DND-41 (cell line): Measurements from ENCODE around the gene RNF182.

Experiments
- ATAC-seq: fragments of 200-7000 bp; cut with Tn5 transposase; 3 replicates; pipeline ENCODE4 v1.9.1; 2021; ENCODE audit warnings: low read depth; ENCODE audit not compliant: insufficient read depth
- DNase-seq: peaks from one replicate; pipeline ENCODE4 v3.0.0-alpha.2; 2020
- H2AFZ ChIP-seq: 2 replicates; pipeline ENCODE4 v1.6.0; 2012; ENCODE audit warnings: low read depth, low read length
- H3K27ac ChIP-seq: 2 replicates; pipeline ENCODE4 v1.5.1; 2012; ENCODE audit warnings: low read length, inconsistent platforms
- H3K27me3 ChIP-seq: fragments of 200-600 bp; sonication (generic); 2 replicates; pipeline ENCODE4 v1.6.0; 2012; ENCODE audit warnings: low read length, mild to moderate bottlenecking, inconsistent platforms; ENCODE audit not compliant: insufficient read depth, poor library complexity
- H3K36me3 ChIP-seq: 2 replicates; pipeline ENCODE4 v1.5.1; 2012; ENCODE audit warnings: low read length, inconsistent platforms; ENCODE audit not compliant: insufficient read depth
- H3K4me1 ChIP-seq: 2 replicates; pipeline ENCODE4 v1.5.1; 2012; ENCODE audit warnings: mild to moderate bottlenecking, low read length; ENCODE audit not compliant: insufficient read depth
- H3K4me2 ChIP-seq: 2 replicates; pipeline ENCODE4 v1.6.0; 2012; ENCODE audit warnings: mild to moderate bottlenecking, moderate library complexity, low read length, inconsistent platforms; ENCODE audit not compliant: insufficient read depth
- H3K4me3 ChIP-seq, 2 experiments: fragments of 200-600 bp in 1 of 2; shearing (Covaris generic) in 1 of 2; 2 replicates each; pipeline ENCODE4 v1.5.1; 2012 to 2016; ENCODE audit warnings: inconsistent platforms in 2 of 2, low read length in 2 of 2, mild to moderate bottlenecking in 2 of 2, low read depth in 1 of 2, moderate library complexity in 1 of 2
- H3K79me2 ChIP-seq: 2 replicates; pipeline ENCODE4 v1.6.0; 2012; ENCODE audit warnings: low read length, inconsistent platforms; ENCODE audit not compliant: insufficient read depth
- H3K9ac ChIP-seq: 2 replicates; pipeline ENCODE4 v1.6.0; 2012; ENCODE audit warnings: low read depth, mild to moderate bottlenecking, inconsistent platforms, low read length, moderate library complexity
- H3K9me3 ChIP-seq: 2 replicates; pipeline ENCODE4 v1.5.1; 2012; ENCODE audit warnings: low read length, moderate library complexity, mild to moderate bottlenecking, inconsistent platforms; ENCODE audit not compliant: insufficient read depth, severe bottlenecking
- H4K20me1 ChIP-seq: 2 replicates; pipeline ENCODE4 v1.6.0; 2012; ENCODE audit warnings: low read length; ENCODE audit not compliant: insufficient read depth
- CTCF ChIP-seq: IDR thresholded peaks from 2 replicates; pipeline ENCODE4 v1.5.1; 2012; ENCODE audit warnings: borderline replicate concordance, low read length, moderate library complexity, mild to moderate bottlenecking; ENCODE audit not compliant: poor library complexity, severe bottlenecking; ENCODE audit errors: extremely low read depth
- EZH2 ChIP-seq: IDR thresholded peaks from 3 replicates; pipeline ENCODE4 v1.6.1; 2012; ENCODE audit warnings: borderline replicate concordance, low read depth, mild to moderate bottlenecking, moderate library complexity, low read length, inconsistent platforms; ENCODE audit not compliant: severe bottlenecking

The RNF182 gene

GRCh38 chr6:14021449-14021848 lies 96.7 kb downstream of the RNF182 start:
- no peak overlapping the region for H3K9ac ChIP-seq
- H3K9me3 ChIP-seq: no peaks in the 10 kb centered on the region
- H3K36me3 ChIP-seq: no peaks in the 10 kb centered on the region
- TF ChIP-seq CTCF (no peak), EZH2 (no peak)
- peaks cover 5% of the 10 kb centered on the region for H3K27me3 ChIP-seq
- no peak overlapping the region for H3K4me3 ChIP-seq
- no peaks in the 10 kb centered on the region for H3K4me1 ChIP-seq
- H3K79me2 ChIP-seq: no peaks in the 10 kb centered on the region
- no peak overlapping the region for H2AFZ ChIP-seq
- no peak overlapping the region for H3K27ac ChIP-seq
- ATAC-seq (no peak), DNase-seq (no peak)
- no peak overlapping the region for H3K4me2 ChIP-seq
- no peaks in the 10 kb centered on the region for H4K20me1 ChIP-seq

GRCh38 chr6:14022673-14023072 lies 97.9 kb downstream of the RNF182 start:
- H3K9me3 ChIP-seq: no peaks in the 10 kb centered on the region
- DNase-seq (no peak), ATAC-seq (no peak)
- H3K79me2 ChIP-seq: no peaks in the 10 kb centered on the region
- H3K27me3 ChIP-seq: peaks cover 14% of the 10 kb centered on the region
- no peaks in the 10 kb centered on the region for H3K36me3 ChIP-seq
- TF ChIP-seq CTCF (no peak), EZH2 (no peak)
- no peak overlapping the region for H3K4me3 ChIP-seq
- no peaks in the 10 kb centered on the region for H3K4me1 ChIP-seq
- H3K27ac ChIP-seq: no peak overlapping the region
- no peak overlapping the region for H3K9ac ChIP-seq
- no peak overlapping the region for H2AFZ ChIP-seq
- no peak overlapping the region for H3K4me2 ChIP-seq
- no peaks in the 10 kb centered on the region for H4K20me1 ChIP-seq

GRCh38 chr6:14023855-14024254 lies 99.1 kb downstream of the RNF182 start:
- DNase-seq (no peak), ATAC-seq (no peak)
- H3K36me3 ChIP-seq: no peaks in the 10 kb centered on the region
- no peak overlapping the region for H3K9ac ChIP-seq
- H3K9me3 ChIP-seq: no peaks in the 10 kb centered on the region
- H3K4me2 ChIP-seq: no peak overlapping the region
- no peak overlapping the region for H3K27ac ChIP-seq
- TF ChIP-seq EZH2: no peak
- TF ChIP-seq CTCF: no peak
- no peak overlapping the region for H3K4me3 ChIP-seq
- peaks cover 23% of the 10 kb centered on the region for H3K27me3 ChIP-seq
- H4K20me1 ChIP-seq: no peaks in the 10 kb centered on the region
- no peaks in the 10 kb centered on the region for H3K4me1 ChIP-seq
- no peak overlapping the region for H2AFZ ChIP-seq
- no peaks in the 10 kb centered on the region for H3K79me2 ChIP-seq

- ATAC-seq (no peak), DNase-seq (no peak)
- no peaks in the 10 kb centered on the region for H4K20me1 ChIP-seq
- H2AFZ ChIP-seq: no peak overlapping the region
- TF ChIP-seq EZH2: no peak
- TF ChIP-seq CTCF: no peak
- no peak overlapping the region for H3K9ac ChIP-seq
- no peaks in the 10 kb centered on the region for H3K36me3 ChIP-seq
- no peak overlapping the region for H3K27ac ChIP-seq
- H3K9me3 ChIP-seq: no peaks in the 10 kb centered on the region
- peaks cover 28% of the 10 kb centered on the region for H3K27me3 ChIP-seq
- H3K4me3 ChIP-seq: no peak overlapping the region
- no peaks in the 10 kb centered on the region for H3K4me1 ChIP-seq
- no peaks in the 10 kb centered on the region for H3K79me2 ChIP-seq
- no peak overlapping the region for H3K4me2 ChIP-seq
Observed at GRCh38 chr6:14025160-14025559, 100.4 kb downstream of the RNF182 start.
